Pancreas (tissue), 10 donors: ENCODE measurements around the gene CXorf38. TPM values are rescaled to one million over a fixed set of nuclear protein-coding genes. Genes with fewer than 3 reads are reported as not detected.

Source experiments
- ATAC-seq, 4 donors: fragments of 200-7000 bp; cut with Tn5 transposase; one replicate each; pipeline versions ENCODE4 v1.8.0 to v1.9.1; 2020; ENCODE audit warnings: mild to moderate bottlenecking in 4 of 4, moderate library complexity in 4 of 4
- DNase-seq, 6 donors: peaks; one replicate each; pipeline ENCODE4 v3.0.0-alpha.2; 2020
- FAIRE-seq: peaks from 2 replicates; lab custom pipeline; 2012; peaks lifted over from hg19 to GRCh38; lab: Jason Lieb, UNC
- H3K27ac ChIP-seq, 4 donors: fragments of 200-600 bp; sonication (generic); 1 replicate in 3 of 4; 2 replicates in 1 of 4; pipeline versions ENCODE4 v1.5.0 to v1.8.0; 2020
- H3K27me3 ChIP-seq, 4 donors: fragments of 200-600 bp; one replicate each; pipeline ENCODE4 v1.8.0; 2021
- H3K36me3 ChIP-seq, 3 donors: fragments of 200-600 bp; sonication (generic) in 1 of 3; one replicate each; pipeline versions ENCODE4 v1.5.0 to v1.8.0; 2020 to 2021
- H3K4me1 ChIP-seq, 3 donors: fragments of 200-600 bp; one replicate each; pipeline ENCODE4 v1.8.0; 2021
- H3K4me3 ChIP-seq, 4 donors: fragments of 200-600 bp; sonication (generic) in 2 of 4; one replicate each; pipeline versions ENCODE4 v1.5.0 to v1.8.0; 2020 to 2021
- H3K9me3 ChIP-seq, 4 donors: fragments of 200-600 bp; one replicate each; pipeline ENCODE4 v1.8.0; 2021
- CTCF ChIP-seq, 4 donors: fragments of 200-600 bp; sonication (generic) in 3 of 4; IDR thresholded peaks; one replicate each; pipeline versions ENCODE4 v1.5.0 to v1.8.0; 2021; ENCODE audit warnings: antibody characterized with exemption in 4 of 4
- WGBS, 2 donors: extraction: QIAGEN DNeasy Blood & Tissue Kit; methylation state at CpG; one replicate each; pipeline ENCODE4 v1.1.7; 2013; 5-methylcytosine and 5-hydroxymethylcytosine counted together
- intact Hi-C, 3 donors: fragments of 100-400 bp; cut with DNase I; formaldehyde crosslinking; loops; one replicate each; pipeline versions ENCODE4 v1.11.1 to v1.14.2; 2022
- polyA plus RNA-seq, 2 donors: library from polyadenylated mRNA; stranded (reverse); fragments of 200-250 nt; gene quantifications; one replicate each; pipeline ENCODE4 v1.2.3, GENCODE V29; 2013
- total RNA-seq, 6 donors: library from RNA; stranded (reverse); fragmentation: NEBNext Ultra II Directional in 4 of 6; extraction: Animal tissue kit (Norgen Biotek cat#: 25700) in 4 of 6; gene quantifications; one replicate each; pipeline versions ENCODE4 v1.2.1 to v1.2.4, GENCODE V29; 2021 to 2023
- donor health status: healthy with polysubstance abuse.
- donor health status: DM: no; HTN: no; CAD: no; lungs with moderate emphysema.
- donor health status: DM: no; HTN: no; CAD: no.
- donor health status: control.
- donor health status: control.
- donor health status: Bipolar disorder and iron deficiency.
- donor health status: DM: yes; HTN: yes; CAD: no.
- donor health status: DM: no; HTN: no; CAD: no.
- donor health status: DM: no; HTN: no; CAD: no.
- donor health status: DM: yes; HTN: yes; CAD: no.

The CXorf38 gene
- total and polyA plus RNA-seq, 8 donors, result 3.6 to 7.5 (median 4.8) TPM

- Histone ChIP-seq H3K27me3 (peaks cover 0 to 11% (median 3%) of the 10 kb centered on the region in 4 donors), H3K9me3 (no peaks in the 10 kb centered on the region), H3K36me3 (no peaks in the 10 kb centered on the region), H3K4me3 (no peak within 1 kb of the TSS), H3K27ac (no peak within 1 kb of the TSS), H3K4me1 (no peaks in the 10 kb centered on the region)
- intact Hi-C loops, result no loop called here
- no peak for ATAC-seq
- TF ChIP-seq CTCF (IDR thresholded peaks at IDR 0.05), result no peak
- FAIRE-seq, result no peak
- DNase-seq, result no peak
- 85 to 92% methylated on average over 38 of the region's 38 CpGs for WGBS, 2 donors
These were observed 24.2 kb downstream of the CXorf38 start, which contains the start of gene MPC1L for GRCh38 chrX:40623139-40623536. Gene MPC1L, plus strand, starts transcription at chrX:40623428. Its CDS starts 138 bp downstream, at chrX:40623566.

GRCh38 chrX:40622479-40623138 is 24.8 kb downstream of the CXorf38 start:
- no peak for FAIRE-seq
- Histone ChIP-seq H3K9me3 (no peaks in the 10 kb centered on the region), H3K4me1 (no peaks in the 10 kb centered on the region), H3K4me3 (no peak overlapping the region), H3K27me3 (peaks cover 0 to 11% (median 3%) of the 10 kb centered on the region in 4 donors), H3K36me3 (no peaks in the 10 kb centered on the region), H3K27ac (no peak overlapping the region)
- WGBS, 2 donors, result 72 to 80% methylated on average over 18 of the region's 18 CpGs
- no peak for ATAC-seq
- no peak for TF ChIP-seq CTCF (IDR thresholded peaks at IDR 0.05)
- intact Hi-C loops, result no loop called here
- DNase-seq, result no peak

GRCh38 chrX:40617566-40617965 is 29.8 kb downstream of the CXorf38 start:
- Histone ChIP-seq H3K27me3 (peaks cover 0 to 6% (median 2%) of the 10 kb centered on the region in 4 donors), H3K4me1 (no peaks in the 10 kb centered on the region), H3K36me3 (no peaks in the 10 kb centered on the region), H3K4me3 (no peak overlapping the region), H3K27ac (no peak overlapping the region), H3K9me3 (no peaks in the 10 kb centered on the region)
- no peak for TF ChIP-seq CTCF (IDR thresholded peaks at IDR 0.05)
- FAIRE-seq (no peak), DNase-seq (no peak), ATAC-seq (no peak)
- 80 to 84% methylated on average over 7 of the region's 7 CpGs for WGBS, 2 donors
- intact Hi-C loops, result no loop called here

- ATAC-seq, result no peak
- Histone ChIP-seq H3K4me3 (no peak overlapping the region), H3K27ac (no peak overlapping the region), H3K36me3 (no peaks in the 10 kb centered on the region), H3K9me3 (no peaks in the 10 kb centered on the region), H3K27me3 (peaks cover 0 to 6% (median 2%) of the 10 kb centered on the region in 4 donors), H3K4me1 (no peaks in the 10 kb centered on the region)
- DNase-seq, result no peak
- no peak for FAIRE-seq
- no peak for TF ChIP-seq CTCF (IDR thresholded peaks at IDR 0.05)
- WGBS, 2 donors, result 75 to 77% methylated on average over 9 of the region's 9 CpGs
- intact Hi-C loops, result no loop called here
These were observed 31.4 kb downstream of the CXorf38 start for GRCh38 chrX:40615976-40616375.

- FAIRE-seq (no peak), ATAC-seq (no peak), DNase-seq (no peak)
- 36 to 40% methylated on average over 4 of the region's 4 CpGs for WGBS, 2 donors
- Histone ChIP-seq H3K36me3 (no peaks in the 10 kb centered on the region), H3K27ac (no peak overlapping the region), H3K27me3 (peaks cover 0 to 6% (median 0%) of the 10 kb centered on the region in 4 donors), H3K4me3 (no peak overlapping the region), H3K4me1 (no peaks in the 10 kb centered on the region), H3K9me3 (no peaks in the 10 kb centered on the region)
- intact Hi-C loops, result no loop called here
- no peak for TF ChIP-seq CTCF (IDR thresholded peaks at IDR 0.05)
These were observed 34.9 kb downstream of the CXorf38 start for GRCh38 chrX:40612511-40612910.
